T-helper 2 cell (primary cell): Measurements from ENCODE around the gene CD99L2.

Source experiments
- DNase-seq, 5 experiments: peaks; one replicate each; pipeline versions ENCODE4 v3.0.0 to v3.0.0-alpha.2; 2012 to 2022

Gene CD99L2

GRCh38 chrX:150779385-150779784 is 119.1 kb downstream of the CD99L2 start:
- no peak for DNase-seq

- no peak for DNase-seq
These were observed 121.0 kb downstream of the CD99L2 start for GRCh38 chrX:150777328-150777992.

GRCh38 chrX:150775569-150776350 is 122.7 kb downstream of the CD99L2 start:
- DNase-seq, result no peak

- DNase-seq, result no peak
These were observed 123.5 kb downstream of the CD99L2 start for GRCh38 chrX:150774798-150775568.

- no peak for DNase-seq
These were observed 124.8 kb downstream of the CD99L2 start for GRCh38 chrX:150773634-150774033.

- no peak for DNase-seq
These were observed 125.4 kb downstream of the CD99L2 start for GRCh38 chrX:150773117-150773516.

- DNase-seq, result peak; percentile 11 to 58 (median 55)
These were observed 126.1 kb downstream of the CD99L2 start for GRCh38 chrX:150772150-150772970.

- no peak for DNase-seq
These were observed 127.4 kb downstream of the CD99L2 start for GRCh38 chrX:150771116-150771515.

GRCh38 chrX:150770623-150771022 is 127.8 kb downstream of the CD99L2 start:
- DNase-seq, result no peak

- DNase-seq, result no peak
These were observed 129.1 kb downstream of the CD99L2 start for GRCh38 chrX:150769408-150769807.

GRCh38 chrX:150768580-150769190 is 129.8 kb downstream of the CD99L2 start:
- no peak for DNase-seq

GRCh38 chrX:150768132-150768485 is 130.4 kb downstream of the CD99L2 start:
- no peak for DNase-seq

- DNase-seq, result peak in 2 of 5 experiments; percentile 6 to 47
These were observed 130.9 kb downstream of the CD99L2 start for GRCh38 chrX:150767475-150768131.

GRCh38 chrX:150767045-150767395 is 131.4 kb downstream of the CD99L2 start:
- no peak for DNase-seq

GRCh38 chrX:150766351-150767044 is 132.0 kb downstream of the CD99L2 start:
- no peak for DNase-seq

GRCh38 chrX:150765782-150766350 is 132.6 kb downstream of the CD99L2 start:
- no peak for DNase-seq

GRCh38 chrX:150765237-150765636 is 133.2 kb downstream of the CD99L2 start:
- no peak for DNase-seq

- no peak for DNase-seq
These were observed 134.7 kb downstream of the CD99L2 start for GRCh38 chrX:150763810-150764209.

- DNase-seq, result no peak
These were observed 135.1 kb downstream of the CD99L2 start for GRCh38 chrX:150763303-150763797.
